Endothelial cell of umbilical vein (primary cell): Measurements from ENCODE around the gene OR10P1. TPM values are rescaled to one million over a fixed set of nuclear protein-coding genes. Genes with fewer than 3 reads are reported as not detected.

Source experiments
- BruUV-seq: library from RNA; stranded (reverse); fragments of 400-500 nt; replicated peaks from 2 replicates; lab custom pipeline; 2021; lab: Mats Ljungman, UMichigan
- CTCF ChIA-PET: fragments of 300-600, 350-600 bp; sonication (Branson Sonifier 250); formaldehyde crosslinking; loops from one replicate; lab custom pipeline; 2021; ENCODE audit warnings: antibody characterized with exemption, inconsistent platforms; lab: Charles Lee
- POLR2A ChIA-PET: fragments of 300-600, 350-600 bp; sonication (Branson Sonifier 250); formaldehyde crosslinking; loops from one replicate; lab custom pipeline; 2021; ENCODE audit warnings: antibody characterized with exemption, inconsistent platforms; lab: Charles Lee
- DNase-seq: peaks from one replicate; pipeline ENCODE4 v3.0.0-alpha.2; 2011; ENCODE audit warnings: low read depth, low spot score
- FAIRE-seq: peaks from 2 replicates; lab custom pipeline; 2011; peaks lifted over from hg19 to GRCh38; lab: Jason Lieb, UNC
- H2AFZ ChIP-seq: 2 replicates; pipeline ENCODE4 v1.6.0; 2012; ENCODE audit warnings: low read depth, low read length, control low read depth, inconsistent platforms
- H3K27ac ChIP-seq: 2 replicates; pipeline ENCODE4 v1.5.1; 2011; ENCODE audit warnings: low read depth, mild to moderate bottlenecking, control low read depth, low read length, moderate library complexity; ENCODE audit not compliant: insufficient read depth
- H3K27me3 ChIP-seq, 2 experiments: 2 replicates each; pipeline versions ENCODE4 v1.6.0 to v1.6.1; 2011; ENCODE audit warnings: low read length in 2 of 2, mixed read lengths in 1 of 2; ENCODE audit not compliant: control insufficient read depth in 2 of 2, insufficient read depth in 2 of 2
- H3K36me3 ChIP-seq, 2 experiments: 2 replicates in 1 of 2; 3 replicates in 1 of 2; pipeline ENCODE4 v1.5.1; 2011; ENCODE audit warnings: low read length in 2 of 2, mild to moderate bottlenecking in 1 of 2, moderate library complexity in 1 of 2; ENCODE audit not compliant: control insufficient read depth in 2 of 2, insufficient read depth in 2 of 2; ENCODE audit errors: extremely low read depth in 1 of 2
- H3K4me1 ChIP-seq: 3 replicates; pipeline ENCODE4 v1.5.1; 2011; ENCODE audit warnings: mild to moderate bottlenecking, low read length; ENCODE audit not compliant: control insufficient read depth, insufficient read depth; ENCODE audit errors: extremely low read depth
- H3K4me2 ChIP-seq: 2 replicates; pipeline ENCODE4 v1.6.1; 2011; ENCODE audit warnings: low read length, control low read depth, mixed read lengths; ENCODE audit not compliant: insufficient read depth
- H3K4me3 ChIP-seq, 3 experiments: fragments of 200-600 bp in 1 of 3; sonication (generic), shearing (Covaris generic) in 1 of 3; replicated peaks in 1 of 3; 2 replicates each; pipeline ENCODE4 v1.5.1; 2011 to 2016; ENCODE audit warnings: control low read depth in 3 of 3, low read length in 3 of 3, mild to moderate bottlenecking in 2 of 3, inconsistent platforms in 1 of 3, low read depth in 1 of 3, moderate library complexity in 1 of 3; ENCODE audit not compliant: insufficient read depth in 1 of 3
- H3K79me2 ChIP-seq: 2 replicates; pipeline ENCODE4 v1.6.0; 2012; ENCODE audit warnings: low read length, inconsistent platforms; ENCODE audit not compliant: control insufficient read depth, insufficient read depth
- H3K9ac ChIP-seq: replicated peaks from 2 replicates; pipeline ENCODE3; 2011; ENCODE audit warnings: low read length, control low read depth; ENCODE audit not compliant: insufficient read depth; ENCODE audit errors: extremely low read depth
- H3K9me1 ChIP-seq: replicated peaks from 3 replicates; pipeline ENCODE4 v1.6.0; 2011; ENCODE audit warnings: mild to moderate bottlenecking, low read length; ENCODE audit not compliant: control insufficient read depth, insufficient read depth; ENCODE audit errors: extremely low read depth
- H3K9me3 ChIP-seq: replicated peaks from 2 replicates; pipeline ENCODE4 v1.5.1; 2012; ENCODE audit warnings: low read length, inconsistent platforms; ENCODE audit not compliant: control insufficient read depth, insufficient read depth
- H4K20me1 ChIP-seq: replicated peaks from 2 replicates; pipeline ENCODE3; 2011; ENCODE audit warnings: mild to moderate bottlenecking, low read length; ENCODE audit not compliant: control insufficient read depth, insufficient read depth; ENCODE audit errors: extremely low read depth
- CTCF ChIP-seq, 2 donors: IDR thresholded peaks; 1 replicate in 1 of 2; 2 replicates in 1 of 2; pipeline ENCODE4 v1.5.1; 2011; ENCODE audit warnings: low read length in 2 of 2, mild to moderate bottlenecking in 2 of 2, moderate library complexity in 2 of 2, control low read depth in 1 of 2, inconsistent platforms in 1 of 2, low read depth in 1 of 2; ENCODE audit not compliant: insufficient read depth in 1 of 2; ENCODE audit errors: extremely low read depth in 1 of 2
- EZH2 ChIP-seq: IDR thresholded peaks from 2 replicates; pipeline ENCODE4 v1.6.1; 2012; ENCODE audit warnings: borderline replicate concordance, low read depth, mild to moderate bottlenecking, moderate library complexity, low read length, inconsistent platforms; ENCODE audit not compliant: severe bottlenecking
- FOS ChIP-seq: IDR thresholded peaks from 2 replicates; pipeline ENCODE4 v1.6.1; 2011; ENCODE audit warnings: mild to moderate bottlenecking, low read length, moderate library complexity, borderline replicate concordance; ENCODE audit not compliant: insufficient read depth
- GATA2 ChIP-seq: IDR thresholded peaks from 2 replicates; pipeline ENCODE4 v1.7.0; 2011; ENCODE audit warnings: low read depth, mild to moderate bottlenecking, moderate library complexity, mixed read lengths, low read length; ENCODE audit not compliant: insufficient read length, insufficient read depth
- JUN ChIP-seq: IDR thresholded peaks from 2 replicates; pipeline ENCODE4 v1.6.1; 2011; ENCODE audit warnings: borderline replicate concordance, low read depth; ENCODE audit not compliant: insufficient read length, insufficient read depth
- POLR2A ChIP-seq: IDR thresholded peaks from 2 replicates; pipeline ENCODE4 v1.6.1; 2012; ENCODE audit warnings: low read depth, mild to moderate bottlenecking, control low read depth, low read length
- dilution Hi-C: fragments of 300-500 bp; cut with MboI; formaldehyde crosslinking; loops from one replicate; pipeline ENCODE4 v1.15.0; 2019; ENCODE audit warnings: low sequenced_read_pairs; ENCODE audit not compliant: extremely low pct_ligation_motif_present
- intact Hi-C: fragments of 100-400 bp; cut with micrococcal nuclease; formaldehyde crosslinking; loops from one replicate; pipeline ENCODE4 v1.10.0; 2022
- polyA plus RNA-seq, 4 experiments: library from polyadenylated mRNA; depleted of rRNA in 3 of 4; stranded (reverse) in 3 of 4; unstranded in 1 of 4; fragments of >200 nt; gene quantifications; 2 replicates each; pipeline versions ENCODE4 v1.2.1 to v1.2.3, GENCODE V29; 2011 to 2012; ENCODE audit warnings: missing spikeins in 1 of 4
- total RNA-seq: library from RNA; stranded (reverse); gene quantifications from 2 replicates; pipeline ENCODE4 v1.2.3, GENCODE V29; 2021

The OR10P1 gene
- total and polyA plus RNA-seq, 2 donors (not counting 3 experiments of a cell fraction or from before 2014, with no cell fraction given): not detected

GRCh38 chr12:55607821-55608594 lies 28.7 kb upstream of the OR10P1 start:
- no peak overlapping the region for H3K4me2 ChIP-seq
- CTCF ChIA-PET: interaction anchor here (1.0 to 1.7 kb wide), 2 partner anchors 11 to 419 kb away, joined by 3 to 5 read pairs; no protein-coding TSS in a partner anchor

More at GRCh38 chr12:55607821-55608594, 28.7 kb upstream of the OR10P1 start:
- no peaks in the 10 kb centered on the region for H3K4me1 ChIP-seq
- H2AFZ ChIP-seq: no peak overlapping the region
- intact Hi-C loops (no loop called here), dilution Hi-C loops (no loop called here)
- POLR2A ChIA-PET: no interaction called here
- FAIRE-seq: no peak
- H3K79me2 ChIP-seq: no peaks in the 10 kb centered on the region
- TF ChIP-seq CTCF (IDR thresholded peaks at IDR 0.05; ENCODE audit: extremely low read depth in 1 of 2, insufficient read depth in 1 of 2, low read depth in 1 of 2, low read length in 2 of 2) (no peak), POLR2A (no peak), GATA2 (no peak), JUN (no peak), FOS (no peak), EZH2 (no peak)
- H3K36me3 ChIP-seq: no peaks in the 10 kb centered on the region
- no peaks in the 10 kb centered on the region for H3K9me1 ChIP-seq
- no peak for DNase-seq
- no peak overlapping the region for H3K27ac ChIP-seq
- no TSS peak for BruUV-seq
- H3K9me3 ChIP-seq: no peaks in the 10 kb centered on the region
- H3K27me3 ChIP-seq: peaks cover 0 to 2% of the 10 kb centered on the region in 2 experiments
- H4K20me1 ChIP-seq: no peaks in the 10 kb centered on the region
- no peak overlapping the region for H3K4me3 ChIP-seq
- H3K9ac ChIP-seq: no peak overlapping the region
